Testis (tissue), 2 donors: ENCODE results near the gene MACROD1.

Source experiments
- CTCF ChIP-seq, 3 experiments: fragments of 450-650 bp in 2 of 3; fragments of 200-600 bp in 1 of 3; sonication (generic) in 1 of 3; IDR thresholded peaks; one replicate each; pipeline ENCODE4 v1.5.1; 2016 to 2019; ENCODE audit warnings: antibody characterized with exemption in 3 of 3, mild to moderate bottlenecking in 2 of 3, moderate library complexity in 1 of 3
- POLR2A ChIP-seq: fragments of 450-650 bp; IDR thresholded peaks from one replicate; pipeline ENCODE4 v1.6.1; 2017; ENCODE audit warnings: antibody characterized with exemption, mild to moderate bottlenecking, moderate library complexity

- TF ChIP-seq CTCF (IDR thresholded peaks at IDR 0.05) (no peak), POLR2A (no peak)
Observed at GRCh38 chr11:64101461-64101860, 64.5 kb downstream of the MACROD1 start.
